ENCODE results near the gene KLK3.

- TF ChIP-seq CTCF (IDR thresholded peaks at IDR 0.05) (no peak), POLR2A (IDR thresholded peaks at IDR 0.05) (no peak), POLR2AphosphoS5 (IDR thresholded peaks at IDR 0.05) (no peak)
Observed at GRCh38 chr19:50818859-50819472, 35.7 kb upstream of the KLK3 start.
